ENCODE measurements around the gene CTDP1.

DNA sequence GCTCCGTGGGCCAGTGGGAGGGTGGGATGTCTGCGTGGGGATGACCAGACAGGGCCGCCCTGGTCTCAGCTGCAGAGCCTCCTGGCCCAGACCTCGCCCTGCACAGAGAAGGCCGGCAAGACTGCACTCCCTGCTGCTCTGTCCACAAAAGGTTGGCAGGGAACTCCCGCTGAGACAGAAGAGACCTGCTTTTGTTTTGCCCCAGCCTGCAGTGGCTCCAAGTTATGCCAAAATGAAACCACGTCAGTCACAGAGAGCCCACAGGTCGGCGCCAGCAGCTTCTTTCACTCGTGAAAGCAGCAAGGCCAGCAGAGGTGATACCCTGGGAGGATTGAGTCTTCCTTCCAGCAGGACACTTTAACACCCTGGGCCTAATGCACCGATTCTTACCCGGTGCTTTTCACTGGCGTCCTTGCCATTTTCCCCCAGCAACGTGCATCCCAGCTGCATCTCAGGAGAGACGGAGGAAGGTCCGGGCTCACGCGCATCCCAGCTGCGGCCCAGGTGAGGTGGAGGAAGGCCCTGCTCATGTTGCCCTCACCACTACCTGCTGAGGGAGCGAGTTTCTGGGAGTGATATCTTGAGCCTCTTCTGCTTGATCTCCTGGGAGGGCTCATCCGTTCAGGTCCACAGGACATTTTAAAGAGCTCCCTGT, 22.1 kb upstream of the CTDP1 start:
- TF ChIP-seq, protein P1, sequence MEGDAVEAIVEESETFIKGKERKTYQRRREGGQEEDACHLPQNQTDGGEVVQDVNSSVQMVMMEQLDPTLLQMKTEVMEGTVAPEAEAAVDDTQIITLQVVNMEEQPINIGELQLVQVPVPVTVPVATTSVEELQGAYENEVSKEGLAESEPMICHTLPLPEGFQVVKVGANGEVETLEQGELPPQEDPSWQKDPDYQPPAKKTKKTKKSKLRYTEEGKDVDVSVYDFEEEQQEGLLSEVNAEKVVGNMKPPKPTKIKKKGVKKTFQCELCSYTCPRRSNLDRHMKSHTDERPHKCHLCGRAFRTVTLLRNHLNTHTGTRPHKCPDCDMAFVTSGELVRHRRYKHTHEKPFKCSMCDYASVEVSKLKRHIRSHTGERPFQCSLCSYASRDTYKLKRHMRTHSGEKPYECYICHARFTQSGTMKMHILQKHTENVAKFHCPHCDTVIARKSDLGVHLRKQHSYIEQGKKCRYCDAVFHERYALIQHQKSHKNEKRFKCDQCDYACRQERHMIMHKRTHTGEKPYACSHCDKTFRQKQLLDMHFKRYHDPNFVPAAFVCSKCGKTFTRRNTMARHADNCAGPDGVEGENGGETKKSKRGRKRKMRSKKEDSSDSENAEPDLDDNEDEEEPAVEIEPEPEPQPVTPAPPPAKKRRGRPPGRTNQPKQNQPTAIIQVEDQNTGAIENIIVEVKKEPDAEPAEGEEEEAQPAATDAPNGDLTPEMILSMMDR (IDR thresholded peaks at IDR 0.05) = no peak
- TF ChIP-seq POLR2A (IDR thresholded peaks at IDR 0.05) (no peak), POLR2AphosphoS5 (IDR thresholded peaks at IDR 0.05) (no peak)

Measured in gastroesophageal sphincter (tissue), 3 donors.